Muscle of back (tissue), 11 donors: ENCODE data around the gene C22orf23. TPM values are rescaled to one million over a fixed set of nuclear protein-coding genes. Genes with fewer than 3 reads are reported as not detected.
"Not testable (repeated sequence)": the region's sequence is repeated elsewhere in the genome, so short reads cannot be mapped to it uniquely, and the experiment has no call there.

Source experiments
- DNase-seq, 3 donors: peaks; one replicate each; pipeline versions ENCODE4 v3.0.0 to v3.0.0-alpha.2; 2013
- polyA plus RNA-seq, 10 donors: library from polyadenylated mRNA; unstranded; fragments of 120-200 nt; gene quantifications; one replicate each; pipeline ENCODE4 v1.2.1, GENCODE V29; 2013; ENCODE audit not compliant: insufficient read length in 10 of 10

Gene C22orf23
- polyA plus RNA-seq, 10 donors = 6.7 to 11.1 (median 8.9) TPM

DNA sequence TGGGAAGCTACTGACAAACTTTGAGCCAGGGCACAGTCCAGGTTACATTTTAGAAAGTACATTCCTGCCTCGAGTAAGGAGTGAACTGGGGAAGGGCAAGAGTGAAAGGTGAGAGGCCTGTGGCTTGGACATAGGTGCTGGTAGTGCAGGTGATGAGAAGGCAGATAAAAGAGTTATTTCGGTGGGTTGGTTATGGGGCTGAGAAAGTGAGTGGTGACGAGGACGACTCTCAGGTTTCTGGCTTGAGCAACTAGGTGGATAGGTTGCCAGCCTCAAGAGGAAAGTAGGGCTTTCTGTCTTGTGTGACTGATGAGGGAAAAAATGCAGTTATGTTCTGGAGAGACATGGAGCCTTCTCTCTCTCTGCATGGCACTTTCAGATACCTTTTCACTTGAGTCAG, 3.8 kb upstream of the C22orf23 start:
- DNase-seq = no peak

- DNase-seq = not testable (repeated sequence)
These were observed 2.5 kb upstream of the C22orf23 start for GRCh38 chr22:37955825-37956397.

GRCh38 chr22:37954686-37955085, 1.3 kb upstream of the C22orf23 start:
- DNase-seq = no peak

DNA sequence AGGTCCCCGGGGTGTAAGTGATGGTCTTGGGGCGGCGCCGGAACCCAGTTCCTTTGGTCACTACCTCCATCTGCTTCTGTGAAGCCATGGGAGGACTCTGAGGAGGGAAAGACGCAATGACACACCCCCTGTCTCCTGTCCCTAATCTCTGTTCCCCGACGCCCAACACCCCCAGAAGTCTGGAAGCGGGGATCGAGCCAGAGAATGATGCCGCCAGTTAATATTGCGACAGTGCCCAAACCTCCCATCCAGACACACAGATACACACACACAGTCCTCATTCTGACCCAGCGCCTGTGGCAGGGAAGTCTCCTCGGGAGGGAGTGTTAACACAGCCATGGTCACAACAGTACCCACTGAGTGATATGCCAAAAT, 352 bp downstream of the C22orf23 start:
- peak in 1 of 3 donors; percentile 25 for DNase-seq

- DNase-seq = not testable (repeated sequence)
These were observed 772 bp downstream of the C22orf23 start for GRCh38 chr22:37952629-37953028.

- DNase-seq = no peak
These were observed 2.1 kb downstream of the C22orf23 start for GRCh38 chr22:37951305-37951704.

DNA sequence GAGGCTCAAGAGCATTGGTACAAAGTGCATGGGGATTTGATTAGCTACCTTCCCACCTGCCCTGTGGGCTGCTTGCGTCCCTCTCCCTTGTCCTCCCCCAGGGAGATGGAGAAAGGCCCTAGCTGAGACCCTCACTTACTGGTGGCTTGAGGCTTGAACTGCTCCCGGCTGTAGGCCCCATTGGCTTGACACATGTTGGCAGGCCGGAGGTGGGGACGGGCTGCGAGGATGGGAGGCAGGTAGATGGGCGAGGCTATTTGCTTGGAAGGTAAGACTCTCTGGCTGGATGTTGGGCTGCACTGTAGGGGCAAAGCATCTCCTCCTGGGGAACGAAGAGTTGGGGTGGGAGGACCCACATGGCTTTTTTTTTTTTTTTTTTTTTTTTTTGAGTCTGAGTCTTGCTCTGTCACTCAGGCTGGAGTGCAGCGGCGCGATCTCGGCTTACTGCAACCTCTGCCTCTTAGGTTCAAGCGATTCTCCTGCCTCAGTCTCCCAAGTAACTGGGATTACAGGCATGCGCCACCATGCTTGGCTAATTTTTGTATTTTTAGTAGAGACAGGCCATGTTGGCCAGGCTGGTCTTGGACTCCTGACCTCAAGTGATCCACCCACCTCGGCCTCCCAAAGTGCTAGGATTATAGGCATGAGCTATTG, 6.1 kb downstream of the C22orf23 start:
- DNase-seq = not testable (repeated sequence)

DNA sequence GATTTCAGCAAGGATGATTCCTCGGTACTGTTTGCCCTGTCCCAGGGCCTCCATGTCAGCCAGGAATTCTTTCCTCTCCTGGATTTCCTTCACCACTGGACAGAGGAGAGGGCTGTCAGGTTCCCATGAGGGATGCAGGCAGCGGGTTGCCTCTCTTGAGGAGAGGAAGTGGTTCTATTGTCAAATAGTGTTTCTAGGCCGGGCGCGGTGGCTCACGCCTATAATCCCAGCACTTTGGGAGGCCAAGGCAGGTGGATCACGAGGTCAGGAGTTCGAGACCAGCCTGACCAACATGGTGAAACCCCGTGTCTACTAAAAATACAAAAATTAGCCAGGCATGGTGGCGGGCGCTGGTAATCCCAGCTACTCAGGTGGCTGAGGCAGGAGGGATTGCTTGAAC, 9.0 kb downstream of the C22orf23 start:
- DNase-seq = not testable (repeated sequence)

- DNase-seq = no peak
These were observed 9.6 kb downstream of the C22orf23 start for GRCh38 chr22:37943825-37944198.

- no peak for DNase-seq
These were observed 10.1 kb downstream of the C22orf23 start for GRCh38 chr22:37943136-37943824.

GRCh38 chr22:37942133-37942532, 11.3 kb downstream of the C22orf23 start:
- DNase-seq = no peak

DNA sequence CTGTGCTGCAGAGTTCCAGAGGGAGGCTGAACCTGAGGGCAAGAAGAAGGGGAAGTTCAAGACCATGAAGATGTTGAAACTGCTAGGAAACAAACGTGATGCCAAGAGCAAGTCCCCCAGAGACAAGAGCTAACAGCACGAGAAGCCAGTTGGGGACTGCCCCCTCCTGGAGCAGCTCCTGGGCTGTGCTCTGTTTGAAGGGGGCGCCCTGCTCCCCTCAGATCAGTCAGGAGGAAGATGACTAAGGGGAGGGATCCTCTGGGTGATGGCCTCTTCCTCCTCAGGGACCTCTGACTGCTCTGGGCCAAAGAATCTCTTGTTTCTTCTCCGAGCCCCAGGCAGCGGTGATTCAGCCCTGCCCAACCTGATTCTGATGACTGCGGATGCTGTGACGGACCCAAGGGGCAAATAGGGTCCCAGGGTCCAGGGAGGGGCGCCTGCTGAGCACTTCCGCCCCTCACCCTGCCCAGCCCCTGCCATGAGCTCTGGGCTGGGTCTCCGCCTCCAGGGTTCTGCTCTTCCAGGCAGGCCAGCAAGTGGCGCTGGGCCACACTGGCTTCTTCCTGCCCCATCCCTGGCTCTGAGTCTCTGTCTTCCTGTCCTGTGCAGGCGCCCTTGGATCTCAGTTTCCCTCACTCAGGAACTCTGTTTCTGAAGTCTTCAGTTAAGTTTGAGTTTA, 12.6 kb downstream of the C22orf23 start:
- no peak for DNase-seq

GRCh38 chr22:37933711-37934376, 19.6 kb downstream of the C22orf23 start:
- DNase-seq = peak; percentile 76 to 88 (median 88)

- no peak for DNase-seq
These were observed 20.4 kb downstream of the C22orf23 start for GRCh38 chr22:37932821-37933578.

DNA sequence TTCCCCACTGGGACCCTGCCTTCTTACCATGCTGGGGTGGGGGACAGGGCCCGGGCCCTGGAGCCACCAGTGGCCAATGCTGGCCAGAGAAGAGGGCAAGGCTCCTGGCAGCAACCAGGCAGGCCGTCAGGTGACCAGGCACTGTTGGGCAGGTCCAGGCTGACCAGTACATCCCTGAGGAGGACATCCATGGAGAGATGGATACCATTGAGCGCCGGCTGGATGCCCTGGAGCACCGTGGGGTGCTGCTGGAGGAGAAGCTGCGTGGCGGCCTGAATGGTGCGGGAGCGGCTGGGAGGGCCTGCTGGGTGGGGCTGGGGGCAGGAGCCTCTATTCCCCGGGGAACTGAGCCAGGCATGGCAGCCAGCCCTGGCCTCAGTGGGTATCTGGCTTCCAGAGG, 21.0 kb downstream of the C22orf23 start:
- DNase-seq = no peak

DNA sequence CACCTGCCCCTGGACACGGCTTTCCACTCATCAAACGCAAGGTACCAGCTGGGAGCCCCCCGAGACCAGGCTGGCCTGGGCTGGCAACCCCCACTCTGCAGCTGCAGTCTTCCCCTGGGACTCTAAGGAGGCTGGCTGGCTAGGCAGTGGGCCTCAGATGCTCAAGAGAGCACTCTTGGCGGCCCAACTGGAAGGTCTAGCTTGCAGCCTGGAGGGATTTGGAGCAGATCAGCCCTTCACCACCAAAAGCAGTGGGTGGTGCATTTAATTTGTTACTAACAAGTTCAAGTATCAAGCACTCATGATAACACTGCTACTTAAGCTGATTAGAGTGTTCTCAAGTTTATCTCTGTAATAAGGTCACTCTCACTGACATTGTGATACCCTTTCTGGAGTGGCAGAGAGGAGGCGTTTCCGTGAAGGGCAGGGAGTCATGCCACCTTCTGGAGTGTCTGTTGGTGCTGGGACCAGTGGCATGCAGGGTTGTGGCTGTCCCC, 21.5 kb downstream of the C22orf23 start:
- no peak for DNase-seq

- DNase-seq = no peak
These were observed 22.4 kb downstream of the C22orf23 start for GRCh38 chr22:37930952-37931440.

DNA sequence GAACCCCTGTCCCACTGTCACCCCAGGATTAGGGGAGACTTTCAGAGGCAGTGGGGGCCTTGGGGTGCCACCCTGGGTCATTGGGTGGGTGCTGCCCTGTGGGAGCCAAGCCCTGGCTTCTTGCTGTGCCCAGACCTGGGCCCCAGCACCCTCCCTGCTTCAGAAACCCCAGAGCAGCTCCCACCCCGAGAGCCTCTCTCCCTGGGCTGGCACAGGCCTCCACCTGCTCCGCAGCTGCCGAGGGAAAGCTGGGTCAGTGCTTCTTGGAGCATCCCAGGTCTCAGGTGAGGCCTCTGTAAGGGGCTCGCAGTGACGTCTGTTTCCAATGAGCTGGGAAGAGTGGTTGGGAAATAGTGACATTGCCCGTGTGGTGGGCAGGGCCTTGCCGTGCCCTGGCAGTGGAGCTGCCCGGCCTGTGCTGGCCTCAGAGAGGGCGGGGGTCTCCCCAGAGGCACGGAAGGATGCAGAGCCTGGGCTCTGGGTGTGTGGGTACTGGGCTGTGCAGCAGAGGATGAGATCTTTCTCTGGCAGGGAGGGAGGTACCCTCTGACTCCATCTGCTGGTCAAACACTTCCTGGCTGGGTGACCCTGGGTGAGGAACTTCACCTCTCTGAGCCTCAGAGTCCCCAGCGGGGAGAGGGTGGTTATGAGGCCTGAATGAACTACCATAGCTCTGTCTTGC, 23.0 kb downstream of the C22orf23 start:
- no peak for DNase-seq

- no peak for DNase-seq
These were observed 24.0 kb downstream of the C22orf23 start for GRCh38 chr22:37929390-37929789.

DNA sequence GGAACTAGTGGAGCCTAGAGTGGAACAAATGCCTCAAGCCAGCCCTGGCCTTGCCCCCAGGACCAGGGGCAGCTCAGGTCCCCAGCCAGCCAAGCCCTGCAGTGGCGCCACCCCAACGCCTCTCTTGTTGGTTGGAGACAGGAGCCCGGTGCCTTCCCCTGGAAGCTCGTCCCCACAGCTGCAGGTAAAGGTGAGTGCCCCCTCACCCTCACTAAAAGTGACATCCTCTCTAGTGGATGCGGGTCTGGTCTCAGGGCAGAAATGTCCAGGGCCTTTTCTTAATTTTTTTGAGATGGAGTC, 25.8 kb downstream of the C22orf23 start:
- no peak for DNase-seq
